Epithelial cell of proximal tubule (primary cell): ENCODE measurements around the gene ANXA7. TPM values are rescaled to one million over a fixed set of nuclear protein-coding genes. Genes with fewer than 3 reads are reported as not detected.
"Not testable (repeated sequence)": the region's sequence is repeated elsewhere in the genome, so short reads cannot be mapped to it uniquely, and the experiment has no call there.

Source experiments
- DNase-seq: peaks from one replicate; pipeline ENCODE4 v3.0.0-alpha.2; 2011; ENCODE audit warnings: low read depth
- H3K4me3 ChIP-seq: 2 replicates; pipeline ENCODE4 v1.5.1; 2011; ENCODE audit warnings: low read depth, mild to moderate bottlenecking, low read length
- CTCF ChIP-seq: conservative IDR thresholded peaks from 2 replicates; pipeline ENCODE4 v1.5.1; 2012; ENCODE audit warnings: low read depth, mild to moderate bottlenecking, low read length
- total RNA-seq: library from RNA; depleted of rRNA; stranded (reverse); fragments of >200 nt; gene quantifications from 2 replicates; pipeline ENCODE4 v1.2.3, GENCODE V29; 2015

The ANXA7 gene
- total RNA-seq, 1 donor from 2014 or later, result 95.9 TPM

- DNase-seq, result no peak
- no peak overlapping the region for H3K4me3 ChIP-seq
- no peak for TF ChIP-seq CTCF
These were observed 14.8 kb downstream of the ANXA7 start for GRCh38 chr10:73399063-73399462.

- no peak for DNase-seq
- H3K4me3 ChIP-seq, result no peak overlapping the region
- peak; percentile 42 for TF ChIP-seq CTCF
These were observed 15.8 kb downstream of the ANXA7 start for GRCh38 chr10:73398024-73398423.

- H3K4me3 ChIP-seq, DNase-seq: not testable (repeated sequence)
These were observed 19.5 kb downstream of the ANXA7 start for GRCh38 chr10:73394325-73394724.

- no peak for DNase-seq
- H3K4me3 ChIP-seq, result no peak overlapping the region
- no peak for TF ChIP-seq CTCF
These were observed 25.6 kb downstream of the ANXA7 start for GRCh38 chr10:73388228-73388627.

- DNase-seq, result no peak
- TF ChIP-seq CTCF, result no peak
- H3K4me3 ChIP-seq, result no peak overlapping the region
These were observed 27.3 kb downstream of the ANXA7 start for GRCh38 chr10:73386583-73386982.

- TF ChIP-seq CTCF, result no peak
- H3K4me3 ChIP-seq, result no peak overlapping the region
- no peak for DNase-seq
These were observed 34.7 kb downstream of the ANXA7 start for GRCh38 chr10:73379064-73379748.

- DNase-seq, result no peak
- no peak for TF ChIP-seq CTCF
- H3K4me3 ChIP-seq, result no peak overlapping the region
These were observed 37.2 kb downstream of the ANXA7 start for GRCh38 chr10:73376679-73377078.
